Left ventricle myocardium inferior (tissue), 1 donor: ENCODE measurements around the gene CNTROB. TPM values are rescaled to one million over a fixed set of nuclear protein-coding genes. Genes with fewer than 3 reads are reported as not detected.

Experiments
- DNase-seq: peaks from one replicate; pipeline ENCODE4 v3.0.0-alpha.2; 2020
- H3K27ac ChIP-seq: fragments of 200-600 bp; replicated peaks from 2 replicates; pipeline ENCODE4 v1.8.0; 2021
- H3K27me3 ChIP-seq: fragments of 200-600 bp; 2 replicates; pipeline ENCODE4 v1.8.0; 2021; ENCODE audit warnings: low read depth
- H3K36me3 ChIP-seq: fragments of 200-600 bp; 2 replicates; pipeline ENCODE4 v1.8.0; 2021
- H3K4me1 ChIP-seq: fragments of 200-600 bp; 2 replicates; pipeline ENCODE4 v1.8.0; 2021
- H3K4me3 ChIP-seq: fragments of 200-600 bp; 2 replicates; pipeline ENCODE4 v1.8.0; 2021; ENCODE audit warnings: mild to moderate bottlenecking, moderate library complexity
- H3K9me3 ChIP-seq: fragments of 200-600 bp; replicated peaks from 2 replicates; pipeline ENCODE4 v1.8.0; 2021
- CTCF ChIP-seq: fragments of 200-600 bp; IDR thresholded peaks from 2 replicates; pipeline ENCODE4 v1.8.0; 2021; ENCODE audit warnings: antibody characterized with exemption, mild to moderate bottlenecking, borderline replicate concordance
- intact Hi-C: fragments of 100-400 bp; cut with micrococcal nuclease; formaldehyde crosslinking; loops from one replicate; pipeline ENCODE4 v1.11.0; 2022
- total RNA-seq: library from RNA; stranded (reverse); fragmentation: NEBNext Ultra II Directional; extraction: Animal tissue kit (Norgen Biotek cat#: 25700); gene quantifications from one replicate; pipeline ENCODE4 v1.2.1, GENCODE V29; 2021
- donor health status: DM: no; HTN: yes; CAD: no; lungs with severe emphysema.

CNTROB gene
- total RNA-seq, 1 donor from 2014 or later = 8.7 TPM

- TF ChIP-seq CTCF = no peak
- no peak for DNase-seq
- Histone ChIP-seq H3K9me3 (no peaks in the 10 kb centered on the region), H3K4me3 (no peak overlapping the region), H3K27ac (no peak overlapping the region), H3K4me1 (peaks cover 27% of the 10 kb centered on the region), H3K27me3 (no peaks in the 10 kb centered on the region), H3K36me3 (peaks cover 55% of the 10 kb centered on the region)
- intact Hi-C loops = no loop called here
Observed at GRCh38 chr17:7893187-7893880, 38.7 kb upstream of the CNTROB start.

- no peak for TF ChIP-seq CTCF
- Histone ChIP-seq H3K9me3 (no peaks in the 10 kb centered on the region), H3K27me3 (no peaks in the 10 kb centered on the region), H3K4me3 (no peak overlapping the region), H3K36me3 (peaks cover 64% of the 10 kb centered on the region), H3K27ac (no peak overlapping the region), H3K4me1 (peaks cover 18% of the 10 kb centered on the region)
- intact Hi-C loops = no loop called here
- DNase-seq = no peak
Observed at GRCh38 chr17:7894226-7894625, 37.8 kb upstream of the CNTROB start.

GRCh38 chr17:7894866-7895265 lies 37.1 kb upstream of the CNTROB start:
- Histone ChIP-seq H3K4me1 (peaks cover 11% of the 10 kb centered on the region), H3K27ac (no peak overlapping the region), H3K36me3 (peaks cover 70% of the 10 kb centered on the region), H3K27me3 (no peaks in the 10 kb centered on the region), H3K9me3 (no peaks in the 10 kb centered on the region), H3K4me3 (no peak overlapping the region)
- intact Hi-C loops = loop anchor here (5.0 kb wide), 1 partner anchor 33 kb away; no protein-coding TSS in a partner anchor
- no peak for TF ChIP-seq CTCF
- no peak for DNase-seq

GRCh38 chr17:7897090-7897489 lies 34.9 kb upstream of the CNTROB start:
- Histone ChIP-seq H3K36me3 (peaks cover 84% of the 10 kb centered on the region), H3K9me3 (no peaks in the 10 kb centered on the region), H3K27ac (no peak overlapping the region), H3K4me3 (no peak overlapping the region), H3K4me1 (peaks cover 7% of the 10 kb centered on the region), H3K27me3 (no peaks in the 10 kb centered on the region)
- intact Hi-C loops = loop anchor here (5.0 kb wide), 1 partner anchor 35 kb away; no protein-coding TSS in a partner anchor
- DNase-seq = no peak
- TF ChIP-seq CTCF = no peak

- intact Hi-C loops = loop anchor here (5.0 kb wide), 1 partner anchor 35 kb away; no protein-coding TSS in a partner anchor
- H3K27ac ChIP-seq = no peak overlapping the region
- H3K4me1 ChIP-seq = peaks cover 7% of the 10 kb centered on the region
- H3K36me3 ChIP-seq = peaks cover 84% of the 10 kb centered on the region
- DNase-seq = no peak
- H3K27me3 ChIP-seq = no peaks in the 10 kb centered on the region
- H3K4me3 ChIP-seq = no peak overlapping the region
- TF ChIP-seq CTCF = peak; percentile 63
- no peaks in the 10 kb centered on the region for H3K9me3 ChIP-seq
Observed at GRCh38 chr17:7897773-7898172, 34.2 kb upstream of the CNTROB start.
